Epithelial cell of esophagus (primary cell): ENCODE measurements around the gene ECHDC1.

Experiments
- DNase-seq: peaks from one replicate; pipeline ENCODE4 v3.0.0; 2010; ENCODE audit warnings: low read depth
- H3K4me3 ChIP-seq: 2 replicates; pipeline ENCODE4 v1.5.1; 2011; ENCODE audit warnings: mild to moderate bottlenecking, low read length, control low read depth
- CTCF ChIP-seq: IDR thresholded peaks from 2 replicates; pipeline ENCODE4 v1.5.1; 2011; ENCODE audit warnings: low read depth, mild to moderate bottlenecking, low read length, control low read depth, inconsistent platforms; ENCODE audit not compliant: insufficient read depth; ENCODE audit errors: missing control alignments

ECHDC1 gene

GRCh38 chr6:127288705-127289104 is 54.7 kb downstream of the ECHDC1 start:
- no peak for DNase-seq
- no peak for TF ChIP-seq CTCF
- H3K4me3 ChIP-seq = no peak overlapping the region

- no peak for DNase-seq
- TF ChIP-seq CTCF = no peak
- no peak overlapping the region for H3K4me3 ChIP-seq
Measured at GRCh38 chr6:127282184-127282583, 61.2 kb downstream of the ECHDC1 start.

GRCh38 chr6:127279815-127280214 is 63.6 kb downstream of the ECHDC1 start:
- no peak for TF ChIP-seq CTCF
- no peak overlapping the region for H3K4me3 ChIP-seq

GRCh38 chr6:127277878-127278843 is 65.2 kb downstream of the ECHDC1 start:
- no peak overlapping the region for H3K4me3 ChIP-seq
- no peak for TF ChIP-seq CTCF
- no peak for DNase-seq

More at GRCh38 chr6:127279815-127280214, 63.6 kb downstream of the ECHDC1 start:
- no peak for DNase-seq

GRCh38 chr6:127276331-127276730 is 67.1 kb downstream of the ECHDC1 start:
- TF ChIP-seq CTCF = no peak
- DNase-seq = no peak
- no peak overlapping the region for H3K4me3 ChIP-seq

- no peak overlapping the region for H3K4me3 ChIP-seq
- no peak for TF ChIP-seq CTCF
- DNase-seq = no peak
Measured at GRCh38 chr6:127273499-127273898, 69.9 kb downstream of the ECHDC1 start.
